HG02852 (cell line): ENCODE data around the gene KCNIP3.

Source experiments
- ATAC-seq: cut with Tn5 transposase; IDR thresholded peaks from one replicate; pipeline ENCODE4 v1.9.1; 2021; ENCODE audit warnings: mild to moderate bottlenecking, moderate library complexity; ENCODE audit not compliant: unreplicated experiment

The KCNIP3 gene

GRCh38 chr2:95294579-95295250, 2.4 kb upstream of the KCNIP3 start:
- ATAC-seq: no peak

- ATAC-seq: no peak
Observed at GRCh38 chr2:95295376-95295775, 1.8 kb upstream of the KCNIP3 start.

GRCh38 chr2:95296011-95296410, 1.1 kb upstream of the KCNIP3 start:
- no peak for ATAC-seq

- ATAC-seq: no peak
Observed at GRCh38 chr2:95297639-95298395, 670 bp downstream of the KCNIP3 start.

GRCh38 chr2:95298486-95299111, 1.5 kb downstream of the KCNIP3 start:
- ATAC-seq: no peak

GRCh38 chr2:95299961-95300360, 2.8 kb downstream of the KCNIP3 start:
- no peak for ATAC-seq

- ATAC-seq: no peak
Observed at GRCh38 chr2:95300450-95300849, 3.3 kb downstream of the KCNIP3 start.

- no peak for ATAC-seq
Observed at GRCh38 chr2:95301186-95301585, 4.0 kb downstream of the KCNIP3 start.

- ATAC-seq: no peak
Observed at GRCh38 chr2:95301876-95302641, 4.9 kb downstream of the KCNIP3 start.

GRCh38 chr2:95303191-95303919, 6.2 kb downstream of the KCNIP3 start:
- no peak for ATAC-seq

GRCh38 chr2:95305380-95306061, 8.4 kb downstream of the KCNIP3 start:
- ATAC-seq: no peak

- ATAC-seq: no peak
Observed at GRCh38 chr2:95306336-95306895, 9.3 kb downstream of the KCNIP3 start.

GRCh38 chr2:95307036-95307435, 9.9 kb downstream of the KCNIP3 start:
- ATAC-seq: no peak

GRCh38 chr2:95307878-95308277, 10.7 kb downstream of the KCNIP3 start:
- no peak for ATAC-seq

- ATAC-seq: no peak
Observed at GRCh38 chr2:95308426-95308990, 11.4 kb downstream of the KCNIP3 start.

- ATAC-seq: no peak
Observed at GRCh38 chr2:95309599-95309998, 12.5 kb downstream of the KCNIP3 start.

- no peak for ATAC-seq
Observed at GRCh38 chr2:95310216-95310615, 13.1 kb downstream of the KCNIP3 start.

GRCh38 chr2:95310651-95311050, 13.5 kb downstream of the KCNIP3 start:
- ATAC-seq: no peak

- ATAC-seq: no peak
Observed at GRCh38 chr2:95311815-95312542, 14.8 kb downstream of the KCNIP3 start.
